HG02938 (cell line): ENCODE measurements around the gene ANAPC13.

Experiments
- ATAC-seq: cut with Tn5 transposase; IDR thresholded peaks from one replicate; pipeline ENCODE4 v1.9.1; 2021; ENCODE audit warnings: mild to moderate bottlenecking, moderate library complexity; ENCODE audit not compliant: unreplicated experiment

Gene ANAPC13

GRCh38 chr3:134457376-134458074 is 28.3 kb downstream of the ANAPC13 start:
- no peak for ATAC-seq

GRCh38 chr3:134453631-134454030 is 32.2 kb downstream of the ANAPC13 start:
- ATAC-seq, result no peak

GRCh38 chr3:134449951-134450350 is 35.8 kb downstream of the ANAPC13 start:
- ATAC-seq, result no peak

GRCh38 chr3:134449277-134449676 is 36.5 kb downstream of the ANAPC13 start:
- ATAC-seq, result no peak

- ATAC-seq, result no peak
Measured at GRCh38 chr3:134448664-134449063, 37.1 kb downstream of the ANAPC13 start.

- ATAC-seq, result no peak
Measured at GRCh38 chr3:134447351-134447750, 38.4 kb downstream of the ANAPC13 start.

- no peak for ATAC-seq
Measured at GRCh38 chr3:134446800-134447199, 39.0 kb downstream of the ANAPC13 start.

GRCh38 chr3:134445636-134446035 is 40.1 kb downstream of the ANAPC13 start:
- ATAC-seq, result no peak

GRCh38 chr3:134445095-134445494 is 40.7 kb downstream of the ANAPC13 start:
- ATAC-seq, result no peak

- no peak for ATAC-seq
Measured at GRCh38 chr3:134441821-134442220, 44.0 kb downstream of the ANAPC13 start.

- no peak for ATAC-seq
Measured at GRCh38 chr3:134441321-134441720, 44.5 kb downstream of the ANAPC13 start.

- ATAC-seq, result no peak
Measured at GRCh38 chr3:134437211-134437752, 48.5 kb downstream of the ANAPC13 start.

- no peak for ATAC-seq
Measured at GRCh38 chr3:134432236-134432635, 53.5 kb downstream of the ANAPC13 start.

GRCh38 chr3:134430950-134431445 is 54.8 kb downstream of the ANAPC13 start:
- no peak for ATAC-seq

- no peak for ATAC-seq
Measured at GRCh38 chr3:134430174-134430573, 55.6 kb downstream of the ANAPC13 start.

- no peak for ATAC-seq
Measured at GRCh38 chr3:134428401-134428800, 57.4 kb downstream of the ANAPC13 start.
